Measurements from ENCODE around the gene MCMBP. TPM values are rescaled to one million over a fixed set of nuclear protein-coding genes. Genes with fewer than 3 reads are reported as not detected.

The MCMBP gene
- polyA plus RNA-seq, 1 of the 3 experiments (the other 2 are of a cell fraction): 33.1 TPM

DNA sequence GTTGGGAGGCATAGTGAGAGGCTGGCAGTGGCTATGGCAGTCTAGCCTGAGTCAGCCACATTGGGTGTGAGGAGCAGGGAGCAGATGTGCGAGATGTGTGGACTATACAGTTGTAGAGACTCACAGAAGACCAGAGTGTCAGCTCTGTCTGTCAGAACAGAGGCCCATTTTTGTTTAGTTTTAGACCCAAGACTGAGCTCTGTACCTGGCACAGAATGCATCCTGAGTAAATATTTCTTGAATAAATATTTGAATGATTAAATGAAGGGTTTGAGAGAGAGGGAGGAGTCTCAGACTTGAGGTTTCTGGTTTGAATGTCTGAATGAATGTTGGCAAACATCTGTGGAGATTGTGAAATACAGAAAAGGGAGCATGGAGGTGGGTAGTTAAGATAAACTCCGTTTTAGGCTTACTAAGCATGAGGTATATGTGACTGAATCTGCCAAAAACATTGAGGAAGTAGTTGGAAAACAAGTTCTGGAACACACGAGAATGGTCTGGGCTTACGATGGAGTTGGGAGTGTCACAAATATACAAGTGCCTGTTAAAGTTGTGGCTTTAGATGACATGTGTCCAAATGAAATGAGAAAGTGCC, 23.5 kb upstream of the MCMBP start:
- Histone ChIP-seq H3K9ac (no peak overlapping the region), H3K4me3 (ENCODE audit: low read depth in 2 of 2, low read length in 1 of 2) (no peak overlapping the region), H4K20me1 (ENCODE audit: insufficient read depth) (peaks cover 63% of the 10 kb centered on the region), H3K9me3 (no peaks in the 10 kb centered on the region), H3K36me3 (replicated peaks in 1 of 2; ENCODE audit: control insufficient read depth in 1 of 2, insufficient read depth in 2 of 2, low read length in 1 of 2) (peaks cover 17 to 22% of the 10 kb centered on the region in 2 experiments), H3K9me2 (no peaks in the 10 kb centered on the region), H2AFZ (ENCODE audit: low read depth) (no peak overlapping the region), H3K27me3 (ENCODE audit: insufficient read depth) (no peaks in the 10 kb centered on the region), H3F3A (replicated peaks; ENCODE audit: insufficient read depth) (peaks cover 3% of the 10 kb centered on the region), H3K79me2 (ENCODE audit: insufficient read depth) (peaks cover 97% of the 10 kb centered on the region), H3K27ac (ENCODE audit: low read depth in 2 of 2, low read length in 1 of 2) (no peak overlapping the region), H3K4me2 (0 out of 2 replicates have a peak overlapping the region, but pooled peaks have one; percentile 16), H3K4me1 (ENCODE audit: control insufficient read depth in 1 of 2, insufficient read depth in 2 of 2, low read depth in 1 of 2, low read length in 1 of 2) (peaks cover 0 to 28% of the 10 kb centered on the region in 2 experiments; a peak in 3 of 4 replicates)
- CTCF ChIA-PET: interaction anchor here (0.9 kb wide), 1 partner anchor 142 kb away, joined by 3 read pairs; no protein-coding TSS in a partner anchor
- POLR2A ChIA-PET: interaction anchor here (1.4 kb wide), 1 partner anchor 24 kb away, joined by 9 read pairs; the partner anchor contains the start of gene MCMBP
- no peak for DNase-seq
- TF ChIP-seq TAF1 (IDR thresholded peaks at IDR 0.05; ENCODE audit: borderline replicate concordance, low read depth, low read length) (no peak), ELF1 (IDR thresholded peaks at IDR 0.05) (no peak), GATA2 (CRISPR knock-in tag; IDR thresholded peaks at IDR 0.05) (no peak), GABPA (IDR thresholded peaks at IDR 0.05; ENCODE audit: low read depth) (no peak), EP300 (IDR thresholded peaks at IDR 0.05; ENCODE audit: borderline replicate concordance in 1 of 2, low read depth in 1 of 2, low read length in 1 of 2) (no peak), RFX5 (IDR thresholded peaks at IDR 0.05; ENCODE audit: low read length) (no peak), FOXJ3 (CRISPR knock-in tag; IDR thresholded peaks at IDR 0.05) (no peak), MEF2A (IDR thresholded peaks at IDR 0.05; ENCODE audit: borderline replicate concordance, low read depth) (no peak), RXRA (IDR thresholded peaks at IDR 0.05; ENCODE audit: borderline replicate concordance, low read depth) (no peak), NRF1 (IDR thresholded peaks at IDR 0.05; ENCODE audit: low read depth, low read length) (no peak), MXI1 (IDR thresholded peaks at IDR 0.05; ENCODE audit: low read depth, low read length) (no peak)
- TF ChIP-seq, protein P1, sequence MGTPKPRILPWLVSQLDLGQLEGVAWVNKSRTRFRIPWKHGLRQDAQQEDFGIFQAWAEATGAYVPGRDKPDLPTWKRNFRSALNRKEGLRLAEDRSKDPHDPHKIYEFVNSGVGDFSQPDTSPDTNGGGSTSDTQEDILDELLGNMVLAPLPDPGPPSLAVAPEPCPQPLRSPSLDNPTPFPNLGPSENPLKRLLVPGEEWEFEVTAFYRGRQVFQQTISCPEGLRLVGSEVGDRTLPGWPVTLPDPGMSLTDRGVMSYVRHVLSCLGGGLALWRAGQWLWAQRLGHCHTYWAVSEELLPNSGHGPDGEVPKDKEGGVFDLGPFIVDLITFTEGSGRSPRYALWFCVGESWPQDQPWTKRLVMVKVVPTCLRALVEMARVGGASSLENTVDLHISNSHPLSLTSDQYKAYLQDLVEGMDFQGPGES (IDR thresholded peaks at IDR 0.05; ENCODE audit: low read depth, low read length): no peak
- TF ChIP-seq, protein P2, sequence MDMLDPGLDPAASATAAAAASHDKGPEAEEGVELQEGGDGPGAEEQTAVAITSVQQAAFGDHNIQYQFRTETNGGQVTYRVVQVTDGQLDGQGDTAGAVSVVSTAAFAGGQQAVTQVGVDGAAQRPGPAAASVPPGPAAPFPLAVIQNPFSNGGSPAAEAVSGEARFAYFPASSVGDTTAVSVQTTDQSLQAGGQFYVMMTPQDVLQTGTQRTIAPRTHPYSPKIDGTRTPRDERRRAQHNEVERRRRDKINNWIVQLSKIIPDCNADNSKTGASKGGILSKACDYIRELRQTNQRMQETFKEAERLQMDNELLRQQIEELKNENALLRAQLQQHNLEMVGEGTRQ (IDR thresholded peaks at IDR 0.05; ENCODE audit: borderline replicate concordance, low read depth, low read length): no peak
- TF ChIP-seq, protein P3, sequence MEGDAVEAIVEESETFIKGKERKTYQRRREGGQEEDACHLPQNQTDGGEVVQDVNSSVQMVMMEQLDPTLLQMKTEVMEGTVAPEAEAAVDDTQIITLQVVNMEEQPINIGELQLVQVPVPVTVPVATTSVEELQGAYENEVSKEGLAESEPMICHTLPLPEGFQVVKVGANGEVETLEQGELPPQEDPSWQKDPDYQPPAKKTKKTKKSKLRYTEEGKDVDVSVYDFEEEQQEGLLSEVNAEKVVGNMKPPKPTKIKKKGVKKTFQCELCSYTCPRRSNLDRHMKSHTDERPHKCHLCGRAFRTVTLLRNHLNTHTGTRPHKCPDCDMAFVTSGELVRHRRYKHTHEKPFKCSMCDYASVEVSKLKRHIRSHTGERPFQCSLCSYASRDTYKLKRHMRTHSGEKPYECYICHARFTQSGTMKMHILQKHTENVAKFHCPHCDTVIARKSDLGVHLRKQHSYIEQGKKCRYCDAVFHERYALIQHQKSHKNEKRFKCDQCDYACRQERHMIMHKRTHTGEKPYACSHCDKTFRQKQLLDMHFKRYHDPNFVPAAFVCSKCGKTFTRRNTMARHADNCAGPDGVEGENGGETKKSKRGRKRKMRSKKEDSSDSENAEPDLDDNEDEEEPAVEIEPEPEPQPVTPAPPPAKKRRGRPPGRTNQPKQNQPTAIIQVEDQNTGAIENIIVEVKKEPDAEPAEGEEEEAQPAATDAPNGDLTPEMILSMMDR (IDR thresholded peaks at IDR 0.05): no peak
- WGBS (ENCODE audit: low lambda C conversion rate): 67% methylated on average over 4 of the region's 4 CpGs

Data from SK-N-SH (cell line).